SKM-1 (cell line): ENCODE results near the gene CRACDL.
"Not testable (repeated sequence)": the region's sequence is repeated elsewhere in the genome, so short reads cannot be mapped to it uniquely, and the experiment has no call there.

Source experiments
- DNase-seq: peaks from one replicate; lab custom pipeline; 2025; ENCODE audit not compliant: unreplicated experiment; lab: John Stamatoyannopoulos, UW

CRACDL gene

GRCh38 chr2:98907966-98908905, 27.8 kb downstream of the CRACDL start:
- no peak for DNase-seq

GRCh38 chr2:98907385-98907784, 28.6 kb downstream of the CRACDL start:
- DNase-seq: no peak

DNA sequence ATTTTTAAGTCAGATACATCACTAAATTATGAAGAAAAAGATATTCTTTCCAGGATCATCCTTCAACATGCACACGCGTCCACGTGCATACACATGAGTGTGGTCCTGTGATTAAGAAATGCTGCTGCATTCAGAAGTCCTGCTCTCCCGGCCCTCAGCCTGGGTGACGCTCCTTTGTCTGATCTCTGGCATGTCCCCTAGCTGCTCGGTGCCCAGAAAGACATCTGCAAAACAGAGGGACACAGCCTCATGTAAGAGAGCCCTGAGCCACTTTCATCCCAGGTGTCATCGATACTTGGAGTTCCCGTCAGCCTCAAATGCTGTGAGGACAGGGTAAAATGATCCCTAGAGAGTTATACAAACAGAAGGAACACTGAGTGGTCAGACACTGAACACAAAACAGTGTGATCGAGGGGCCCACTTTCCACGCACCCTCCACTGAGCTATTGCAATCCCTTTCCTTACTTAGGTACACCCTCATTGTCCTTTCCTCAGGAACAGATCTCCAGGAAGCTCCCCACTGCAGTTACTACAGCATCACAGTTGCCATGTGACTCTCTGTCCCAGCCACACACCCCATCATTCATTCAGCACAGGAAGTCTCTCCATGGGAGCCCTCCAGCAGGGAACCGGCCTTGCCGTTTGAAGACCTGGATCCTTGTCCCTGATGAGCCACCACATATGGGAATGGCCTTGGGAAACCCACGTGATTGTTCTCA, 32.1 kb downstream of the CRACDL start:
- DNase-seq: no peak

DNA sequence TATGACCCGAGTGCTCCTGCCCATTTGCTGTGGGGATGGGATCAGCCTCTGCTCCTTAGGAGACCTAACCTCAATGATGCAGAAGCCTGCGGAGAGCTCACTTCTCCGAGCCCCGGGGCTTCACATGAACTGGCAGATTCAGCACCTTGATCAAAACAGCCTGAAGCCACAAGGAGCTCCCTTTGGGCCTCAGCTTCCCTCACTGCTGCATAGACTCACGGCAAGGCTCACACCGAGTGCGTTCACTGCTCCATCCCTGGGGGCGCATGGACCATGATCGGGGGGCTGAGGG, 33.0 kb downstream of the CRACDL start:
- DNase-seq: no peak

DNA sequence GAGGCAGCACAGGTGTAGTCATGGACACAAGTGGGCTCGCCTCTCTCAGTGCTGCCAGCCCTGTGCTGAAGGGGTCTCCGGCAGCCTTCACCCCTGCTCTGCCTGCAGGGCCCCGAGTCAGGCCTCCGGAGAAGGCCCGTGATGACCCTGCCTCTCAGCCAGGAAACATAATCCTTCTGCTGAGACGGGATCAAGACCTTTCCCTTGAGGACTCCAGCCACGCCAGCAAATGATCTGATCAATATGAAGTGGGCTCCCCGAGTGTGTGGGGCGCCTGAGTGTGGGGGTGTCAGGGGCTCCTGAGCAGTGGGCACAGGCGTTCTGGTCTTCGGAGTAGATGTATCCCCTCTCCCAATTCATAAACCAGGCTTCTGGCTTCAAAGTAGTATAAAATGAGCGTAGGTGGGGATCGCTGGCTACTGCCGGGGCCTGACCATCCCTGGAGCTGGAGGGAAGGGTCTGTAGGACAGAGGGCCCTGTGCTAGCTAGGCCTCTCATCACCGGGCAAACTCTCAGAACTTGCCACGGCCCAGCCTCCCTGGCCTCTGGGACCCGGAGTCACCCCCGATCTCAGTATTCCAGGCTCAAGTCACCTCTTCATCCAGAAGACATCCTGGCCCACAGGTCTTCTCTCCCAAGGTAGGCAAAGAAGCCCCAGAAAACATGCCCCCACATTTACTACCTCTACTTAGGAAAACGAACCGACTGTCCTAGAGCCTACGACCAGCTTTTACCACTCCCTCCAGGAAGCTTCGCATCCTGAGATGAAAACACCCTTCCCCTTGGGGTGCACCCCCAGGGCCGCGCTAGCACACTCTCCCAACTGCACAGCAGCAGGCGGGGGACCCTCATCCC, 33.6 kb downstream of the CRACDL start:
- no peak for DNase-seq

DNA sequence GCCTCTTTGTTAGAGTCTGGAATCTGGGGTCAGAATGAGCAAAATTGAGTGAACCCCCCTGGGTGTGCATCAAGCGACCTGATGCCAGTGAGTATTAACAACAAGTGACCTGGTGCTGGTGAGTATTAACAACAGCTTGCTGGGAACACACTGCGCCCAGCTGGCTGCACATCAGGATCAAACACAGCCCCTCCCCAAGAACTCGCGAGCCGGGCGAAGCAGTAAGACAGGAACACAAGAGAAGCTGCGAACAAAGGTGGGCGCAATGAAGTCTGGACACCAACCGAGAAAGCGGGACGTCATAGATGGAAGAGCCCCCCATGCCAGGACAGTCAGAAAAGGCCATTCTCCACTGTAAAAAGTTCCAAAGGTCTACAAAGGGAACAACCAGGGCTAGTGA, 34.3 kb downstream of the CRACDL start:
- DNase-seq: no peak

DNA sequence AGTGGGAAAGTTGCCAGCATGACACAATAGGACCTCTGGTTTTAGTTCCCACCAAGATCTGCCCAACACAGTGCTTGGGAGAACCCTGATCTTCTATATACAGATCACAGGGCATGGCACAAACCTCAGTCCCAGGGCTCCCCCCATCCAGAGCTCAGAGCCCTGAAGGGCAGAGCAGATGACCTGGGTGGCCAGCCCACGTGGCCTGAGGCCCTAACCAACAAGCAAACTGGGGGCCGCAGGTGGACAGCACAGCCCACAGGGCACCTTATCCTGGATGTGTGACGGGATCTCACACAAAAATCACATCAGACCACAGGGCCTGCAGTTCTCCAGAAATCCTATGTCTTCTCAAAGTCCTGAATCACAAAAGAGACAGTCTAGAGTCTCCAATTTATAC, 34.7 kb downstream of the CRACDL start:
- no peak for DNase-seq

DNA sequence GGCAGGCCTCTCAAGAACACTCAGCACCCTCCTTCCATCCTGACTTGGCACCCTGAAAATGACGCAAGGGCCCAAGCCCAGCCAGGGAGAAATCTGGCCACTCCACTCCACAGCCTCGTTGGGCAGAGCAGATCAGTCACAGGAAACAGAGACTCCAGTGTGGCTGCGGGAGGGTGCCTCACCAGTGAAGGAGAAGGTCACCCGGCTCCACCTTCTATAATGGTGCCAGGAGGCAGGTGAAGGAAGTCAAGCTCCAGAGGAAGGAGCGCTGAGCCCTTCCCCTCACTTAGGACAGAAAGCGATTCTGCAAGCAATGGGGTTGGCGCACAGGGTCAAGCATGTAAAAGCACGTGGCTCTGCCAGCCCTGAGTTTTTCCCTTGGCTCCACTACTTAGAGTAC, 35.3 kb downstream of the CRACDL start:
- DNase-seq: no peak

GRCh38 chr2:98899703-98900078, 36.3 kb downstream of the CRACDL start:
- not testable (repeated sequence) for DNase-seq

DNA sequence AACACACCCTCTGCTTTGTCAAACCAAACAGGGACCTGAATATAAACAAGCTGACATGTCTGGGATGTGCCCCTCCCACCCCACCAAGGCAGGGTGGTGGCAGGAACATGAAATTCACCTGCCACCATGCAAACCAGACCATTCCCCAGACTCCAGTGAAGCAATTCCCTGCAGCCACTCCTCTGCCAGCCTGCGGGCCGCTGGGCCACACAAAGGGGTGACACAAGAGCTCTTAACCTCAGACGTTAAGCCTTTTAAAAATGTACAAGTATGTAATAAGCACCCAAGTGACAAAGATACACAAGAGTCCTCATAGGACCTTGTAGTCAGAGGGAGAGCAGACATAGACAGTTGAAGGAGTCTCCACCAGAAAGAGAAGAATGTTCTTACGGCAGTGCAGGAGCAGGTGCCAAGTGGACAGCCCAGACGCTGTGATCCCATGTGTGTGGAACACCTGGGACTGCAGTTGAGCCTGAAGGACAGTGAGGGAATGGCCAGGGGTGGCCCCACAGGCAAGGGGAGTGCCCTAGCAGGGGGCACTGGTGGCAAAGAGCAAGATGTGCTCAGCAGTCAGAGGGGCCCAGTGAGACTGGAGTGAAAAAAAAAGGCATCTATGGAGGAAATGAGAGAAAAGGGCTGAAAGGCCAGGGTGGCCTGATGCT, 36.9 kb downstream of the CRACDL start:
- no peak for DNase-seq

- no peak for DNase-seq
Observed at GRCh38 chr2:98898423-98898841, 37.6 kb downstream of the CRACDL start.

GRCh38 chr2:98897746-98898145, 38.3 kb downstream of the CRACDL start:
- no peak for DNase-seq

GRCh38 chr2:98896944-98897343, 39.1 kb downstream of the CRACDL start:
- DNase-seq: no peak

DNA sequence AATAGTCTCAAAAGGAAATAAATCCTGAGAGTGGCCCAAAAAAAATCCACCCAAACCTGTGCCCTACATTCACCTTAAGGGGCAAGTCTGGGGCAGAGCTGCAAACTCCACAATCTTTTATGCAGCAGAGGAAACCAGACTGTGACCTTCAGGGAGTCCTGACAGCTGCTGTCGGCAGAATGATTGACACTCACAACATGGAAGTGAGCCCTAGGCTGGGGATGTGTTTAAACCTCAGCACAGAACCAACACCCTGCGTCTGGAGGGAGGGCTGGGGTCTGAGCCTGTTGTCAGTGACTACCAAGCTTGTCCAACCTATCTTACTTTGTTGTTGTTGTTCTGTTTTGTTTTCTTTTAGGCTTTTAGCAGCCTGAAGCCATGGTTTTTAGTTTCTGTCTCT, 39.6 kb downstream of the CRACDL start:
- no peak for DNase-seq

GRCh38 chr2:98895901-98896300, 40.1 kb downstream of the CRACDL start:
- no peak for DNase-seq

- no peak for DNase-seq
Observed at GRCh38 chr2:98895221-98895620, 40.8 kb downstream of the CRACDL start.

DNA sequence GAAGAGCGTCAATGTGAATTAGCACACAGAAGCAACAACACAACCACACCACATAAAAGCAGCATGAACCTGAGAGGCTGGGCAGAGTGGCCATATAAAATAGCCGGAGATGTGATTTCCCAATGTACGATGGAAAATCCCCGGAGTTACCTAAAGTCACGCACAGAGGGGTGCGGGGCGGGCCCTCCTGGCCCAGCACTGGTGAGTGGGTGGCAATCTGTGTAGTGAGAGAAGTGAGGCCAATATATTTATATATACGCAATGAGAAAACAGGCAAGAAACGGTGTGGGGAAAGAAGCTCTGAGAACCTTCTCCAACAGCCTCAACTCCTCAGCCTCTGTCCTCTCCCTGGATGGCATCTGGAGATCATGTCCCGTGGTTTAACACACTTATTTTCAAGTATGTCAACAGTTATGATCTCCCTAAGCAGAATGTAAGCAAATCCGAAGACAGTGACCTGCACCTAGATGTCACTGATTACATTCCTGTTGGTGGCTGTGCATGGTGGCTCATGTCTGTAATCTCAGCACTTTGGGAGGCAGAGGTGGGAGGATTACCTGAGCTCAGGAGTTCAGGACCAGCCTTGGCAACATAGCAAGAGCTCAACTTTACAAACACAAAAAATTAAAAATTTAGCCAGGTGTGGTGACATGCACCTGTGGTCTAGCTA, 41.6 kb downstream of the CRACDL start:
- no peak for DNase-seq

- DNase-seq: no peak
Observed at GRCh38 chr2:98893911-98894321, 42.1 kb downstream of the CRACDL start.

DNA sequence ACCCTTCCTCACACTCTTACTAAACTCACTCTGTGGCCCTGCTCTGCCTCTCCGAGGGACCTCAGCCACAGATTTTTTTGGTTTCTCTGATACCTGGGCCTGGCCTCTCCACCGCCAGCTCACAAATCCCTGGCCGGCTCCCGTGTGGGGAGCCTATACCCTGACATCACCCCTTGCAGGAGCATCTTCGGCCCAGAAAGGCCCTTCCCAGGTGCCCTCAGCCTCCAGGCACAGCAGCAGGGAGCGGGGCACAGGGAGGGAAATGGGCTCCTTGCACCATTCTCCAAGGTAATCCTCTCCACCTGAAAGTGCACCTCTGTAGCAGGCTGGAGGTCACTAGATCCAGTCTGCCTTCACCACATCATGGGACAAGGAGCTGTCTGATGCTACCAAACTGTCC, 43.2 kb downstream of the CRACDL start:
- no peak for DNase-seq

DNA sequence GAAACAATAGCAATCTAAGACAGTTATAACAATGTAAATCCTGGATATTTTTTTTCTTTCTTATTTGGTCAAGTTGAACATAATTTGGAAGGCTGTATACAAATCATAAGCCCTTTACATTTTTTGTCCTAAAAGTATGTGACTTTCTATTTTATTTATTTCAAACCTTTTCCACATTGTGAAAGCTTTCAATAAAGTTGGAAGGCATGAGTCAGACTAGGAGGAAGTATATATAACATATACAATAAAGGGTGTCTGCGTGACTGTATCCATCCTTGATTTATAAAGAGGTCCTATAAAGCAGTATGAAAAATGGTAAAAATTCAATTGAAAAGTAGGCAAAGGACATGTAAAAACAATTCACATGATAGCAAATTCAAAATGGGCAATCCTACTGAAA, 44.4 kb downstream of the CRACDL start:
- DNase-seq: no peak
